HL-60 (cell line): ENCODE results near the gene EEF2K.

ENCODE experiments used
- CTCF ChIP-seq: IDR thresholded peaks from one replicate; pipeline ENCODE4 v1.5.1; 2011; ENCODE audit warnings: low read length, control low read depth, inconsistent platforms; ENCODE audit not compliant: insufficient read depth
- GABPA ChIP-seq: IDR thresholded peaks from 2 replicates; pipeline ENCODE4 v1.6.1; 2012; ENCODE audit warnings: low read depth
- POLR2AphosphoS5 ChIP-seq: IDR thresholded peaks from 2 replicates; pipeline ENCODE4 v1.6.1; 2012; ENCODE audit warnings: low read depth
- REST ChIP-seq: IDR thresholded peaks from 2 replicates; pipeline ENCODE4 v1.6.1; 2012; ENCODE audit warnings: low read depth; ENCODE audit not compliant: insufficient replicate concordance
- SPI1 ChIP-seq: IDR thresholded peaks from 2 replicates; pipeline ENCODE4 v1.6.1; 2012; ENCODE audit warnings: low read depth, mild to moderate bottlenecking, borderline replicate concordance

- TF ChIP-seq CTCF, result no peak
- TF ChIP-seq SPI1, result no peak
- no peak for TF ChIP-seq POLR2AphosphoS5
- TF ChIP-seq REST, result no peak
- no peak for TF ChIP-seq GABPA
Measured at GRCh38 chr16:22213236-22213635, 7.2 kb downstream of the EEF2K start.
